Cardiac muscle cell (in vitro differentiated cells and primary cell): Measurements from ENCODE around the gene EPB41L2. TPM values are rescaled to one million over a fixed set of nuclear protein-coding genes. Genes with fewer than 3 reads are reported as not detected.
A peak's percentile ranks its signal among the peaks of the same experiment; 100 is the strongest.

Experiments used
- DNase-seq, 2 donors: peaks; one replicate each; pipeline versions ENCODE4 v3.0.0 to v3.0.0-alpha.2; 2010 to 2017; ENCODE audit warnings: low read depth in 1 of 2, low spot score in 1 of 2
- H3K27ac ChIP-seq: fragments of 200-600 bp; sonication (generic); 2 replicates; pipeline ENCODE4 v1.5.1; 2016
- H3K27me3 ChIP-seq: fragments of 200-600 bp; sonication (generic); 2 replicates; pipeline ENCODE4 v1.6.0; 2016; ENCODE audit warnings: control low read depth
- H3K36me3 ChIP-seq: fragments of 200-600 bp; sonication (generic); 2 replicates; pipeline ENCODE4 v1.5.1; 2016; ENCODE audit warnings: control low read depth
- H3K4me1 ChIP-seq: fragments of 200-600 bp; sonication (generic); 2 replicates; pipeline ENCODE4 v1.8.1; 2017; ENCODE audit warnings: low read depth, mild to moderate bottlenecking, mixed run types
- H3K4me3 ChIP-seq: fragments of 200-600 bp; sonication (generic); 2 replicates; pipeline ENCODE4 v1.5.1; 2016; ENCODE audit warnings: mild to moderate bottlenecking
- H3K9me3 ChIP-seq: fragments of 200-600 bp; sonication (generic); 2 replicates; pipeline ENCODE4 v1.5.1; 2017; ENCODE audit warnings: low read depth, mild to moderate bottlenecking, control low read depth
- polyA plus RNA-seq: library from polyadenylated mRNA; unstranded; fragments of >200 nt; fragmentation: Nextera tagmentation; extraction: Ambion mirVana; gene quantifications from 2 replicates; pipeline ENCODE4 v1.2.1, GENCODE V29; 2016
- total RNA-seq: library from RNA; depleted of rRNA; stranded (reverse); fragments of >200 nt; gene quantifications from 2 replicates; pipeline ENCODE4 v1.2.3, GENCODE V29; 2016
- TF ChIP-seq, protein P1 (sequence below): IDR thresholded peaks from 2 replicates; pipeline ENCODE4 v1.5.1; 2012; ENCODE audit warnings: low read depth, mild to moderate bottlenecking, low read length

Gene EPB41L2
- total and polyA plus RNA-seq, 2 experiments from 2014 or later = 11.0 to 24.0 TPM

DNA sequence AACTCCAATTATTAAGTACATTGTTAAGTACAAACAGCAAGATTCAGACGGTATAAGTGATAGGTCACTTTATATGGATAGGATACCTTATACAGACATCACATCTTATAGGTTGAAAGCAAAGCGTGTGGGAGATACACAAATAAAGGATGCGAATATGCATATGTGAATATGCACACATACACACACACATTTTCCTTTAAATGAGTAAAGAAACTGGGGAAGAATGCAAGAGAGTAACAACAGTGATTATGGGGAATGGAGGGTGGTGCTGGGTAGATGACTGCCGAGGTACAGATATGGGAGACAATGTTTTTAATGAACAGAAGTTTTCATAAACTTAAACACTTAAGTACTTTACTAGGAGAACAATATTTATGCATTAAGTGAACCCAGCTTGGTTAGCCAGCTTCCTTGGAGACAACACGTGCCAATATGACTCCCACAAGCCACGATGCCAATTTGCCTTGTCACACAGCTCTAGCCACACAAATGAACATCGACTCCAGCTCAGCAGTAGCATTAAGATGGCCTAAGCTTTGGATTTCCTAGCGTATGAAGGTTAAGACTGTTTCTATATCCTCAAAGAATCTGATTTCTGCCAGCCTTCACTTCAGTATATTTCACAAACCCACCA is 96.6 kb downstream of the EPB41L2 start:
- no peak overlapping the region for H3K4me3 ChIP-seq
- H3K36me3 ChIP-seq = no peaks in the 10 kb centered on the region
- H3K27ac ChIP-seq = no peak overlapping the region
- TF ChIP-seq, protein P1, sequence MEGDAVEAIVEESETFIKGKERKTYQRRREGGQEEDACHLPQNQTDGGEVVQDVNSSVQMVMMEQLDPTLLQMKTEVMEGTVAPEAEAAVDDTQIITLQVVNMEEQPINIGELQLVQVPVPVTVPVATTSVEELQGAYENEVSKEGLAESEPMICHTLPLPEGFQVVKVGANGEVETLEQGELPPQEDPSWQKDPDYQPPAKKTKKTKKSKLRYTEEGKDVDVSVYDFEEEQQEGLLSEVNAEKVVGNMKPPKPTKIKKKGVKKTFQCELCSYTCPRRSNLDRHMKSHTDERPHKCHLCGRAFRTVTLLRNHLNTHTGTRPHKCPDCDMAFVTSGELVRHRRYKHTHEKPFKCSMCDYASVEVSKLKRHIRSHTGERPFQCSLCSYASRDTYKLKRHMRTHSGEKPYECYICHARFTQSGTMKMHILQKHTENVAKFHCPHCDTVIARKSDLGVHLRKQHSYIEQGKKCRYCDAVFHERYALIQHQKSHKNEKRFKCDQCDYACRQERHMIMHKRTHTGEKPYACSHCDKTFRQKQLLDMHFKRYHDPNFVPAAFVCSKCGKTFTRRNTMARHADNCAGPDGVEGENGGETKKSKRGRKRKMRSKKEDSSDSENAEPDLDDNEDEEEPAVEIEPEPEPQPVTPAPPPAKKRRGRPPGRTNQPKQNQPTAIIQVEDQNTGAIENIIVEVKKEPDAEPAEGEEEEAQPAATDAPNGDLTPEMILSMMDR = no peak
- no peak for DNase-seq
- peaks cover 22% of the 10 kb centered on the region for H3K4me1 ChIP-seq
- H3K9me3 ChIP-seq = no peaks in the 10 kb centered on the region
- no peaks in the 10 kb centered on the region for H3K27me3 ChIP-seq

DNA sequence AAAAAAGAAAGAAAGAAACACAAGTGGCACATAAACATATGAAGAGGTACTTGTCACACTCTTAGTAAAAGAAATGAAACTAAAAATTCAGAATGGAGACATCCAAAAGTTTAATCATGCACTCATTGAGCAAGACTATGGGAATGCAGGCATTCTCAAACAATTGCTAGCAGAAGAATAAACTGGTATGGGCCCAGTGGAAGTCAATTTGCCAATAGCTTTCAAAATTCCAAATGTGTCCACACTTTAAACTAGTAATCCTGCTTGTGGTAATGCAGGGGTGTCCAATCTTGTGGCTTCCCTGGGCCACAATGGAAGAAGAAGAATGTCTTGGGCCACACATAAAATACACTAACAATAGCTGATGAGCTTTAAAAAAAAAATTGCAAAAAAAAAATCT is 97.4 kb downstream of the EPB41L2 start:
- Histone ChIP-seq H3K4me1 (peaks cover 22% of the 10 kb centered on the region), H3K27ac (no peak overlapping the region), H3K36me3 (no peaks in the 10 kb centered on the region), H3K9me3 (no peaks in the 10 kb centered on the region), H3K4me3 (no peak overlapping the region), H3K27me3 (no peaks in the 10 kb centered on the region)
- peak in 1 of 2 donors; percentile 82 for DNase-seq
- TF ChIP-seq, protein P1 = no peak

DNA sequence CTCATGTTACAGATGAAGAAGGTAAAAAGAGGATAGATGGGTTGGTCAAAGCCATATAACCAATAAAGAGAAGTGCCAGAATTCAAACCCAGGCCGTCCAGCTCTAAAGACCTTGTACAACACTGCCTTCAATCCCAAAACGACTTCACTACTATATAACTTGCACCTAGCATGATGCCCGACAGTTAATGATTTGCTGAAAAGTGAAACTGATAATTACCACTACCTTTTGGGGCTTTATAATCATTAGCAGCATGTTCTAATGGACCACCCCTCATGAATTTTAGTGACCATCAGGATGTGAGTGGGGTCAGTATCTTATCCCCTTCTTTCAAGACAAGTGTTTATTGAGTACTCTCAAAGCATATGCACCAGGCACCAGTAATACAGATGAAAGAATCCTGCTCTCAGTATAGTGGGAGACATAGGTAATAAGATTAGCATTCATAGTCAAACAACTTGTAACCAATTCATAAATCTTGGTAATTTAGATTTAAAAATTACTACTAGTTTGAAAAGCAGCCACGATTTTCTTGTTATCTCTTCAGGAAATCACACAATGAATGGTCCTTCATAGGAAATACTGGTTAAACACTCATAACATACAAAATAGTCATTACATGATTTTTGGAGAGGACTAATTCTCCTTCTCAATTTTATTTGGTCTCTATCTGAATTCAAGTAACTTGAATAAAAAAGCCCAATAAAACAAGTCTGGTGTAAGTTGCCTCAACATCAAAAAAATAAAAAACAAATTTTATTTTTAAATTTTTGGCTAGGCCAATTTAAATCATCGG is 98.0 kb downstream of the EPB41L2 start:
- DNase-seq = no peak
- Histone ChIP-seq H3K27ac (no peak overlapping the region), H3K27me3 (no peaks in the 10 kb centered on the region), H3K4me3 (no peak overlapping the region), H3K36me3 (no peaks in the 10 kb centered on the region), H3K9me3 (no peaks in the 10 kb centered on the region), H3K4me1 (peaks cover 18% of the 10 kb centered on the region)
- TF ChIP-seq, protein P1 = no peak

DNA sequence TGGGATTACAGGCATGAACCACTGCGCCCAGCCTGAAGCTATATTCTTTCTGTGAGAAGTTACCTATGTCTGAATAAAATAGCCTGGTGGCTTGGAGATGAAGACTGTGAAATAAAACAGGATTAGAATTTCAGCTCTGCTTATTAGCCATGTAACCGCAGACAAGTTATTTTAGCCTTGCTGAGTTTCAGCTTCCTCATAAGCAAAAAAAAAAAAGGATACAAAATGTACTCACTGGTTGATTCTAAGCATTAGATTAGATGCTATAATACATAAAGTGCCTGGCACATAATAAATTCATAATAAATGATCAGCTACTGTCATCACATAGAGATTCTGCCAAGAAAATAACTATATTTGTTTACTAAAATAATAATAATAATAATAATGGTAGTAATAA is 98.8 kb downstream of the EPB41L2 start:
- no peaks in the 10 kb centered on the region for H3K27me3 ChIP-seq
- H3K27ac ChIP-seq = no peak overlapping the region
- peaks cover 15% of the 10 kb centered on the region for H3K4me1 ChIP-seq
- DNase-seq = no peak
- H3K36me3 ChIP-seq = no peaks in the 10 kb centered on the region
- TF ChIP-seq, protein P1 = no peak
- no peaks in the 10 kb centered on the region for H3K9me3 ChIP-seq
- no peak overlapping the region for H3K4me3 ChIP-seq

DNA sequence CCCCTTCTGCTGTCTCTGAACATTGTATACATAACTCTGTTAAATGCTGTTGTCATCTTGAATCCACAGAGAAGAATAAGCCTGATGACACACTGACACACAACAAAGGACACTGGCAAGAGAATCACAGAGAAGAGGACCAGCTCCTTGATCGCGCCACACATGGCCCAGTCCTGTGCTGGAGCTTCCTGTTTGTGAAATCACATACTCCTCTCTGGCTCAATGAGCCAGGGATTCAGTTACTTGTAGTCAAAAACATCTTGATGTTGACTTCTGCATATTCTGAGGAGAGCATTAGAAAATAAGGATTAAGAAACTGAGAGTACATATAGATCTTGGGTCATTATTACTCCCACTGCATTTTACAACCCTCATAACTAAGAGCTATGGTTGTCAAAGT is 100.1 kb downstream of the EPB41L2 start:
- H3K36me3 ChIP-seq = no peaks in the 10 kb centered on the region
- TF ChIP-seq, protein P1 = no peak
- H3K4me3 ChIP-seq = no peak overlapping the region
- no peak overlapping the region for H3K27ac ChIP-seq
- H3K9me3 ChIP-seq = no peaks in the 10 kb centered on the region
- no peaks in the 10 kb centered on the region for H3K27me3 ChIP-seq
- no peak for DNase-seq
- H3K4me1 ChIP-seq = peaks cover 8% of the 10 kb centered on the region
